H1 (cell line): ENCODE data around the gene DPH1. TPM values are rescaled to one million over a fixed set of nuclear protein-coding genes. Genes with fewer than 3 reads are reported as not detected.

Source experiments
- CHD7 ChIP-seq: fragments of 300-600 bp; sonication (generic); IDR thresholded peaks from 2 replicates; pipeline ENCODE4 v1.7.1; 2012; ENCODE audit warnings: low read length, moderate library complexity, mild to moderate bottlenecking, inconsistent platforms; ENCODE audit not compliant: insufficient replicate concordance
- KDM4A ChIP-seq: IDR thresholded peaks from one replicate; pipeline ENCODE4 v1.7.1; 2012; ENCODE audit warnings: low read depth, mild to moderate bottlenecking, moderate library complexity, low read length, inconsistent platforms; ENCODE audit not compliant: severe bottlenecking
- MAX ChIP-seq: IDR thresholded peaks from 2 replicates; pipeline ENCODE4 v1.6.1; 2012; ENCODE audit warnings: inconsistent platforms
- RBBP5 ChIP-seq: IDR thresholded peaks from 2 replicates; pipeline ENCODE4 v1.7.1; 2012; ENCODE audit warnings: low read depth, mild to moderate bottlenecking, inconsistent platforms, low read length, moderate library complexity, borderline replicate concordance
- SIX5 ChIP-seq: IDR thresholded peaks from 2 replicates; pipeline ENCODE4 v1.6.1; 2011; ENCODE audit warnings: mild to moderate bottlenecking, low read depth, low read length
- polyA plus RNA-seq, 7 experiments: library from polyadenylated mRNA; depleted of rRNA in 3 of 7; stranded (reverse) in 5 of 7; unstranded in 2 of 7; fragments of >200 nt in 5 of 7; fragments of 200-250 nt in 2 of 7; gene quantifications; 1 replicate in 5 of 7; 2 replicates in 1 of 7; 4 replicates in 1 of 7; pipeline versions ENCODE4 v1.2.1 to v1.2.3, GENCODE V29; 2011 to 2013; ENCODE audit warnings: missing spikeins in 2 of 7, mixed read lengths in 2 of 7
- total RNA-seq: library from RNA; stranded (reverse); fragmentation: NEBNext Ultra II Directional; extraction: Animal tissue kit (Norgen Biotek cat#: 25700); gene quantifications from 2 replicates; pipeline ENCODE4 v1.2.1, GENCODE V29; 2021

The DPH1 gene
- total and polyA plus RNA-seq, 2 of the 8 experiments (the other 6 are each of a cell fraction or from before 2014, with no cell fraction given), result 24.9 to 30.0 TPM

- TF ChIP-seq CHD7 (no peak), RBBP5 (no peak), SIX5 (no peak), KDM4A (no peak), MAX (no peak)
- TF ChIP-seq, all 59 proteins: peak for 0
These were observed 44.9 kb upstream of the DPH1 start (continued) for GRCh38 chr17:1985093-1985492.
